ENCODE measurements around the gene PNPLA2.

Gene PNPLA2

GRCh38 chr11:786235-787083 is 32.3 kb upstream of the PNPLA2 start:
- no peak for DNase-seq (ENCODE audit: low spot score)

GRCh38 chr11:787084-787675 is 31.5 kb upstream of the PNPLA2 start:
- no peak for DNase-seq (ENCODE audit: low spot score)

GRCh38 chr11:788009-788640 is 30.6 kb upstream of the PNPLA2 start:
- no peak for DNase-seq (ENCODE audit: low spot score)

GRCh38 chr11:788953-789940 is 29.5 kb upstream of the PNPLA2 start:
- no peak for DNase-seq (ENCODE audit: low spot score)

- peak; percentile 75 for DNase-seq (ENCODE audit: low spot score)
Observed at GRCh38 chr11:789943-790342, 28.8 kb upstream of the PNPLA2 start, which contains the start of gene CEND1. Gene CEND1 (minus strand): TSS chr11:790090. CDS start chr11:788576, 1,514 bp downstream.

- DNase-seq (ENCODE audit: low spot score): no peak
Observed at GRCh38 chr11:790721-791564, 27.8 kb upstream of the PNPLA2 start.

- no peak for DNase-seq (ENCODE audit: low spot score)
Observed at GRCh38 chr11:791658-792534, 26.8 kb upstream of the PNPLA2 start.

- DNase-seq (ENCODE audit: low spot score): no peak
Observed at GRCh38 chr11:792535-792821, 26.2 kb upstream of the PNPLA2 start.

GRCh38 chr11:792873-793272 is 25.8 kb upstream of the PNPLA2 start:
- DNase-seq (ENCODE audit: low spot score): no peak

GRCh38 chr11:793556-793955 is 25.2 kb upstream of the PNPLA2 start:
- no peak for DNase-seq (ENCODE audit: low spot score)

- DNase-seq (ENCODE audit: low spot score): no peak
Observed at GRCh38 chr11:794013-794765, 24.5 kb upstream of the PNPLA2 start.

GRCh38 chr11:794766-795633 is 23.7 kb upstream of the PNPLA2 start:
- no peak for DNase-seq (ENCODE audit: low spot score)

GRCh38 chr11:795634-796564 is 22.8 kb upstream of the PNPLA2 start:
- peak; percentile 93 for DNase-seq (ENCODE audit: low spot score)

- no peak for DNase-seq (ENCODE audit: low spot score)
Observed at GRCh38 chr11:796565-797295, 22.0 kb upstream of the PNPLA2 start.

GRCh38 chr11:797296-798092 is 21.2 kb upstream of the PNPLA2 start:
- peak; percentile 81 for DNase-seq (ENCODE audit: low spot score)

Data from AG08395 (cell line).